ENCODE data around the gene SERP2.

SERP2 gene

DNA sequence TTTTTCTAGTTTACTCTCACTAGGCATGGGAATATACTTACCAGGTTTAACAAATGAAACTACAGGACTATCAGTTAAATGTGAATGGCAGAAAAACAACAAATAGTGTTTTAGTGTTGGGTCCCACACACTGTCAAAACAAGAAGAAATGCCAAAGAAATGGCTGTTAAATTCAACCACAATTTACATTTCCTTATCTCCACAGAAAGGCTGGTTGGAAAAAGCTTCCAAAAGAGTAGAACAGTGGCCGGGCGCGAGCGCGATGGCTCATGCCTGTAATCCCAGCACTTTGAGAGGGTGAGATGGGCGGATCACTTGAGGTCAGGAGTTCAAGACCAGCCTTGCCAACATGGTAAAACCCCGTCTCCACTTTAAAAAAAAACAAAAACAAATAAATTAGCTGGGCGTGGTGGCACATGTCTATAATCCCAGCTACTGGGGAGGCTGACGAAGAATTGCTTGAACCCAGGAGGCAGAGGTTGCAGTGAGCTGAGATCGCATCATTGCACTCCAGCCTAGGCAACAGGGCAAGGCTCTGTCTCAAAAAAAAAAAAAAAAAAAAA, 66.5 kb downstream of the SERP2 start:
- TF ChIP-seq, protein P1, sequence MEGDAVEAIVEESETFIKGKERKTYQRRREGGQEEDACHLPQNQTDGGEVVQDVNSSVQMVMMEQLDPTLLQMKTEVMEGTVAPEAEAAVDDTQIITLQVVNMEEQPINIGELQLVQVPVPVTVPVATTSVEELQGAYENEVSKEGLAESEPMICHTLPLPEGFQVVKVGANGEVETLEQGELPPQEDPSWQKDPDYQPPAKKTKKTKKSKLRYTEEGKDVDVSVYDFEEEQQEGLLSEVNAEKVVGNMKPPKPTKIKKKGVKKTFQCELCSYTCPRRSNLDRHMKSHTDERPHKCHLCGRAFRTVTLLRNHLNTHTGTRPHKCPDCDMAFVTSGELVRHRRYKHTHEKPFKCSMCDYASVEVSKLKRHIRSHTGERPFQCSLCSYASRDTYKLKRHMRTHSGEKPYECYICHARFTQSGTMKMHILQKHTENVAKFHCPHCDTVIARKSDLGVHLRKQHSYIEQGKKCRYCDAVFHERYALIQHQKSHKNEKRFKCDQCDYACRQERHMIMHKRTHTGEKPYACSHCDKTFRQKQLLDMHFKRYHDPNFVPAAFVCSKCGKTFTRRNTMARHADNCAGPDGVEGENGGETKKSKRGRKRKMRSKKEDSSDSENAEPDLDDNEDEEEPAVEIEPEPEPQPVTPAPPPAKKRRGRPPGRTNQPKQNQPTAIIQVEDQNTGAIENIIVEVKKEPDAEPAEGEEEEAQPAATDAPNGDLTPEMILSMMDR (IDR thresholded peaks at IDR 0.05), result no peak

All from LNCAP (cell line).